ENCODE data around the gene DHX15. TPM values are rescaled to one million over a fixed set of nuclear protein-coding genes. Genes with fewer than 3 reads are reported as not detected.

The DHX15 gene
- total and polyA plus RNA-seq, 8 donors, result 32.8 to 74.6 (median 46.0) TPM

DNA sequence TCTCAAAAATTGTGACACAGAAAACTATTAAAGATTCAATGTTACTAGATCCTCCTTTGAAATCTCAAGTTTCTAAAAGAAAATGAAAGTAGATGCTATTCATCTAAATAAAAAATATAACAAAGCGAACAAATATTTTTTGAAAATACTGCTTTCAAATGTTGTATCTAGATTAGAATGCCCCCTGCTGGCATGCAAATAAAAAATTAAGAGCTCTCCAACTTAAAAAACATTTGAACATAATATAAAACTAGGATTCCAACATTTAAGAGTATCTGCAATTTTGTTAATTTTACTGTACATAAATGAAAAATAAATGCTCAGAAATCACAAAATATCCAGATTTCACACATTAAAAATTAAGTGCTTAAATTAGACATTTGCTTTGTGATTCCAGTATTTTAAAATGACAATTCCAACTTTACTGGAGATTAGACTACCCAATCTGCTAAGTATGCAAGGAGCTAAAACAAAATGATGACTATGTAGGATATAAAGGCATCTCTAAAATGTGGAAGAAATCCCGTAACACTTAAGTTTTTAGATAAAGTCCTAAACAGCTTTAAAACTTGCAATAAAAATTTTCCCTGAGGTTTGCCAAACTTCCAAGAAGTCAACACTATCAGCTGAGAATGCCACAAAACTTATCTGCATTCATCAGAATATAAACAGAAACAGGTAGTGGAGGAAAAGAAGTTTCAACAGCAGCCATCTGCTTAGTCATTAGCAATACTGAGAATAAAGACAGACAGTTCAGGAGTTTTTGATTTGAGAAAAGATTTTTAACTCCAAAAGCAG lies 32.7 kb downstream of the DHX15 start:
- ATAC-seq (peak; percentile 53 to 84 (median 67)), FAIRE-seq (peak; percentile 92), DNase-seq (no peak)
- H3K4me3 ChIP-seq, result no peak overlapping the region
- peaks cover 0 to 20% (median 3%) of the 10 kb centered on the region in 3 donors for H3K36me3 ChIP-seq
- H3K27ac ChIP-seq, result no peak overlapping the region
- H3K9me3 ChIP-seq, result no peaks in the 10 kb centered on the region
- WGBS, 2 donors, result 64 to 68% methylated on average over 2 of the region's 2 CpGs
- intact Hi-C loops (cut with DNase I), result no loop called here
- peak in 1 of 4 donors; percentile 17 for TF ChIP-seq CTCF (IDR thresholded peaks at IDR 0.05)
- H3K4me1 ChIP-seq, result peaks cover 7 to 21% (median 16%) of the 10 kb centered on the region in 3 donors
- no peaks in the 10 kb centered on the region for H3K27me3 ChIP-seq

DNA sequence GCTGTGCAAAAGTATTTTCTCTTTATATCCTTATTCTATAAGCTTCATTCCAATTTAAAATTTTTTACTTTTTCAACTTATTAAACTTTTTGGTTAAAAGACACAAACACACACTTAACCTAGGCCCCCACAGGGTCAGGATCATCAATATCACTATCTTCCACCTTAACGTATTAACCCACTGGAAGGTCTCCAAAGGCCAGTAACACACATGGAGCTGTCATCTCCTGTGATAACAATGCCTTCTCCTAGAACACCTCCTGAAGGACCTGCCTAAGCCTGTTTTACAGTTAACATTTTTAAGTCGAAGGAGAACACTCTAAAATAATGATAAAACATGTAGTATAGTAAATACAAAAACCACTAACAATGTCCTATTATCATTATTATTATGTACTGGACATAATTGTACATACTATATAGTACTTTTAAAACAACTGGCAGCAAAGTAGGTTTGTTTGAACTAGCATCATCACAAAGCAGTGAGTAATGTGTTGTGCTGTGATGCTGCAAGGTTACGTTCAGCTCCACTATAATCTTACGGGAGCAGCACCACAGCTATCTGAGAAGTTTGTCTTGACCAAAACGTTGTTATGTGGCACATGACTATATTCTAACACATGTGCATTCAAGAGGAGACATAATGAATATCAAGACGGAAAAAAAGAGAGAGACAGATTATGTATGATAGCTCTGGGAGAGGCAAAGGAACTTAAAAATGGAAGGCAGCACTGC lies 33.7 kb downstream of the DHX15 start:
- no peak for TF ChIP-seq CTCF (IDR thresholded peaks at IDR 0.05)
- FAIRE-seq, result no peak
- peak in 2 of 4 donors; percentile 19 to 31 for ATAC-seq
- H3K27ac ChIP-seq, result no peak overlapping the region
- intact Hi-C loops (cut with DNase I), result no loop called here
- no peaks in the 10 kb centered on the region for H3K9me3 ChIP-seq
- H3K36me3 ChIP-seq, result peaks cover 0 to 15% (median 3%) of the 10 kb centered on the region in 3 donors
- H3K4me3 ChIP-seq, result no peak overlapping the region
- no peak for DNase-seq
- no peaks in the 10 kb centered on the region for H3K27me3 ChIP-seq
- H3K4me1 ChIP-seq, result peaks cover 7 to 21% (median 16%) of the 10 kb centered on the region in 3 donors
- 52% methylated on average over 6 of the region's 6 CpGs for WGBS, 2 donors

DNA sequence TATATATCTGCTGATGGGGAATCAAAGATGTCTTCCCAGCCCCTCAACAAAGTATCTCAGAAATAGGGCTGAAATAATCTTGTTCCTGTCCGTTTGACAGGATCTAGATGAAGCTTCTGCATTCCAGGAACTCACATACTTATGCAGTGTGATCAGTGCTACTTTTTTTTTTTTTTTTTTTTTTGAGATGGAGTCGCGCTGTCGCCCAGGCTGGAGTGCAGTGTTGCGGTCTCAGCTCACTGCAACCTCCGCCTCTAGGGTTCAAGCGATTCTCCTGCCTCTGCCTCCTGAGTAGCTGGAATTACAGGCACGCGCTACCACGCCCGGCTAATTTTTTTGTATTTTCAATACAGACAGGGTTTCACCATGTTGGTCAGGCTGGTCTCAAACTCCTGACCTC lies 36.4 kb downstream of the DHX15 start:
- no peak for TF ChIP-seq CTCF (IDR thresholded peaks at IDR 0.05)
- H3K9me3 ChIP-seq, result no peaks in the 10 kb centered on the region
- WGBS, 2 donors, result 96 to 97% methylated on average over 11 of the region's 11 CpGs
- intact Hi-C loops (cut with DNase I), result no loop called here
- DNase-seq (no peak), ATAC-seq (no peak), FAIRE-seq (no peak)
- H3K36me3 ChIP-seq, result peaks cover 0 to 4% (median 2%) of the 10 kb centered on the region in 3 donors
- H3K27ac ChIP-seq, result no peak overlapping the region
- no peaks in the 10 kb centered on the region for H3K27me3 ChIP-seq
- no peak overlapping the region for H3K4me3 ChIP-seq
- H3K4me1 ChIP-seq, result peaks cover 7 to 16% (median 15%) of the 10 kb centered on the region in 3 donors

- FAIRE-seq, result peak; percentile 13
- Histone ChIP-seq H3K36me3 (peaks cover 0 to 11% (median 4%) of the 10 kb centered on the region in 3 donors), H3K9me3 (no peaks in the 10 kb centered on the region), H3K27ac (no peak overlapping the region), H3K4me3 (no peak overlapping the region), H3K4me1 (no peaks in the 10 kb centered on the region), H3K27me3 (no peaks in the 10 kb centered on the region)
- intact Hi-C loops (cut with DNase I), result no loop called here
- no peak for ATAC-seq
- no peak for TF ChIP-seq CTCF (IDR thresholded peaks at IDR 0.05)
- no peak for DNase-seq
- 82 to 85% methylated on average over 4 of the region's 4 CpGs for WGBS, 2 donors
Measured at GRCh38 chr4:24544208-24544988, 40.0 kb downstream of the DHX15 start.

Measured in pancreas (tissue), 10 donors.